ENCODE measurements around the gene MSL3B.

DNA sequence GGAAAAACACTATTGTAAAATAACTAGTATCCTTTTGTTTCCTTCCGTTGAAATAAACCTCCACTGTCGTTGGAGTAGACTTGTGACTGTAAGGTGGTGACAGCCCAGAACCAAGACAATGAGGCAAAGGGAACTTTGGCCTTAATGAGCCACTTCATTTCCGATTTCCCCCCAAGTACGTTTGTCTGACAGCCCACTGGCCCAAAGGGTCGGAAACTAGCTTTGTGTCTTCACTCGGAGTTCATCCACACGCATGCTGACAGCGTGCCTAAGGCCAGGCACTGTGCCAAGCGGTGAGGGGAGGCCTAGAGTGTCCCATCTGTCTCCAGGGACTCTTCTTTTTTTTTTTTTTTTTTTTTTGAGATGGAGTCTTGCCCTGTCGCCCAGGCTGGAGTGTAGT, 34.8 kb downstream of the MSL3B start:
- TF ChIP-seq ZNF274 (IDR thresholded peaks at IDR 0.05; ENCODE audit: low read depth, low read length): no peak
- TF ChIP-seq YY1 (IDR thresholded peaks at IDR 0.05; ENCODE audit: insufficient read depth, insufficient read length): no peak
- TF ChIP-seq SUZ12 (IDR thresholded peaks at IDR 0.05; ENCODE audit: extremely low read depth, insufficient read depth, insufficient read length): no peak

Measured in NT2/D1 (cell line).